HCT116 (cell line): ENCODE data around the gene UMAD1. TPM values are rescaled to one million over a fixed set of nuclear protein-coding genes. Genes with fewer than 3 reads are reported as not detected.

Experiments used
- ATAC-seq: fragments of 200-7000 bp; cut with Tn5 transposase; 2 replicates; pipeline ENCODE4 v1.9.1; 2020; ENCODE audit warnings: mild to moderate bottlenecking, moderate library complexity
- BruUV-seq: library from RNA; stranded (reverse); fragments of 400-500 nt; replicated peaks from 2 replicates; lab custom pipeline; 2021; lab: Mats Ljungman, UMichigan
- CTCF ChIA-PET: fragments of 300-600 bp; sonication (Branson Sonifier 250); formaldehyde crosslinking; loops from one replicate; lab custom pipeline; 2021; ENCODE audit warnings: antibody characterized with exemption; lab: Charles Lee
- POLR2A ChIA-PET: fragments of 300-600, 350-600 bp; sonication (Branson Sonifier 250); formaldehyde crosslinking; loops from one replicate; lab custom pipeline; 2021; ENCODE audit warnings: antibody characterized with exemption; lab: Charles Lee
- RAD21 ChIA-PET, 2 experiments: fragments of 300-600 bp; sonication (Branson Sonifier 250); formaldehyde crosslinking; loops; one replicate each; lab custom pipeline; 2023; ENCODE audit warnings: low total read pairs in 2 of 2; ENCODE audit not compliant: uncharacterized antibody in 2 of 2, unreplicated experiment in 2 of 2, low non-redundant PET in 1 of 2; lab: Charles Lee
- DNase-seq: peaks from one replicate; pipeline ENCODE4 v3.0.0-alpha.2; 2010; ENCODE audit warnings: low read depth, low spot score
- H2AFZ ChIP-seq: fragments of 200-600 bp; shearing (Covaris generic), sonication (generic); 2 replicates; pipeline ENCODE4 v1.6.1; 2017; ENCODE audit warnings: low read depth, mixed run types, mixed read lengths, antibody characterized with exemption, low read length; ENCODE audit not compliant: poor library complexity, severe bottlenecking
- H3K27ac ChIP-seq: 2 replicates; pipeline ENCODE4 v1.5.1; 2012; ENCODE audit warnings: low read depth, low read length
- H3K27me3 ChIP-seq: fragments of 200-600 bp; sonication (generic); 2 replicates; pipeline ENCODE4 v1.6.1; 2016; ENCODE audit warnings: mixed run types, low read length, mixed read lengths; ENCODE audit not compliant: insufficient read depth
- H3K36me3 ChIP-seq, 2 experiments: fragments of 200-500 bp in 1 of 2; fragments of 200-600 bp in 1 of 2; sonication (Bioruptor generic) in 1 of 2; sonication (generic) in 1 of 2; 2 replicates each; pipeline versions ENCODE4 v1.5.1 to v1.6.1; 2014 to 2016; ENCODE audit warnings: low read length in 2 of 2, inconsistent platforms in 1 of 2, mixed read lengths in 1 of 2, mixed run types in 1 of 2; ENCODE audit not compliant: insufficient read depth in 2 of 2, control insufficient read depth in 1 of 2
- H3K4me1 ChIP-seq, 2 experiments: fragments of 200-600 bp in 1 of 2; sonication (generic) in 1 of 2; 2 replicates each; pipeline versions ENCODE4 v1.5.1 to v1.6.1; 2012 to 2017; ENCODE audit warnings: low read length in 2 of 2, inconsistent platforms in 1 of 2, mild to moderate bottlenecking in 1 of 2, mixed read lengths in 1 of 2, mixed run types in 1 of 2, moderate library complexity in 1 of 2; ENCODE audit not compliant: insufficient read depth in 2 of 2, control insufficient read depth in 1 of 2
- H3K4me2 ChIP-seq: fragments of 200-600 bp; sonication (generic); 2 replicates; pipeline ENCODE4 v1.6.1; 2017; ENCODE audit warnings: mixed run types, low read length, mixed read lengths
- H3K4me3 ChIP-seq, 2 experiments: fragments of 200-600 bp in 1 of 2; sonication (generic) in 1 of 2; replicated peaks in 1 of 2; 2 replicates each; pipeline ENCODE4 v1.5.1; 2011 to 2016; ENCODE audit warnings: low read length in 2 of 2, control low read depth in 1 of 2, low read depth in 1 of 2, mild to moderate bottlenecking in 1 of 2, mixed read lengths in 1 of 2, mixed run types in 1 of 2
- H3K79me2 ChIP-seq: fragments of 200-600 bp; sonication (generic); 2 replicates; pipeline ENCODE4 v1.6.1; 2017; ENCODE audit warnings: mild to moderate bottlenecking, mixed run types, low read length, moderate library complexity, mixed read lengths; ENCODE audit not compliant: insufficient read depth
- H3K9ac ChIP-seq: fragments of 200-600 bp; sonication (generic); 2 replicates; pipeline ENCODE4 v1.6.1; 2016; ENCODE audit warnings: low read length, mixed read lengths
- H3K9me2 ChIP-seq: fragments of 200-600 bp; sonication (generic), shearing (Covaris generic); 2 replicates; pipeline ENCODE4 v1.6.1; 2017; ENCODE audit warnings: mixed run types, mild to moderate bottlenecking, moderate library complexity; ENCODE audit not compliant: insufficient read depth
- H3K9me3 ChIP-seq, 2 experiments: fragments of 200-500 bp in 1 of 2; fragments of 200-600 bp in 1 of 2; sonication (Bioruptor generic) in 1 of 2; sonication (generic) in 1 of 2; 2 replicates each; pipeline ENCODE4 v1.6.1; 2014 to 2017; ENCODE audit warnings: low read length in 2 of 2, mixed read lengths in 2 of 2, inconsistent platforms in 1 of 2, low read depth in 1 of 2, mild to moderate bottlenecking in 1 of 2, mixed run types in 1 of 2, moderate library complexity in 1 of 2; ENCODE audit not compliant: control insufficient read depth in 1 of 2, insufficient read depth in 1 of 2
- H4K20me1 ChIP-seq: fragments of 200-600 bp; sonication (generic), shearing (Covaris generic); 2 replicates; pipeline ENCODE4 v1.6.1; 2017; ENCODE audit warnings: mixed run types, mild to moderate bottlenecking, moderate library complexity; ENCODE audit not compliant: insufficient read depth
- EGR1 ChIP-seq: IDR thresholded peaks from 2 replicates; pipeline ENCODE4 v1.6.1; 2012; ENCODE audit warnings: low read depth
- FOSL1 ChIP-seq: IDR thresholded peaks from 2 replicates; pipeline ENCODE4 v1.6.1; 2012; ENCODE audit warnings: low read depth
- JUND ChIP-seq: IDR thresholded peaks from 2 replicates; pipeline ENCODE4 v1.6.1; 2012
- POLR2A ChIP-seq: IDR thresholded peaks from 2 replicates; pipeline ENCODE4 v1.7.0; 2011; ENCODE audit warnings: borderline replicate concordance; ENCODE audit not compliant: insufficient read depth, insufficient read length; ENCODE audit errors: extremely low read depth
- POLR2AphosphoS5 ChIP-seq: IDR thresholded peaks from 2 replicates; pipeline ENCODE4 v1.6.1; 2011; ENCODE audit warnings: mild to moderate bottlenecking, low read depth, low read length, moderate library complexity
- RAD21 ChIP-seq: IDR thresholded peaks from 2 replicates; pipeline ENCODE4 v1.6.1; 2012; ENCODE audit warnings: low read depth, mild to moderate bottlenecking
- SIN3A ChIP-seq: IDR thresholded peaks from 2 replicates; pipeline ENCODE4 v1.6.1; 2012; ENCODE audit warnings: low read depth
- SP1 ChIP-seq: IDR thresholded peaks from 2 replicates; pipeline ENCODE4 v1.6.1; 2012; ENCODE audit warnings: low read depth
- SRF ChIP-seq: IDR thresholded peaks from 2 replicates; pipeline ENCODE4 v1.6.1; 2012; ENCODE audit warnings: low read depth
- YY1 ChIP-seq: IDR thresholded peaks from 2 replicates; pipeline ENCODE4 v1.6.1; 2011; ENCODE audit warnings: low read length, low read depth, moderate library complexity, mild to moderate bottlenecking; ENCODE audit not compliant: insufficient replicate concordance; ENCODE audit errors: extremely low read depth
- ZFX ChIP-seq: fragments of 450-650 bp; IDR thresholded peaks from 2 replicates; pipeline ENCODE4 v1.6.1; 2017
- ZNF274 ChIP-seq: fragments of 200-500 bp; sonication (Bioruptor generic); IDR thresholded peaks from 2 replicates; pipeline ENCODE4 v1.6.1; 2014; ENCODE audit warnings: mild to moderate bottlenecking, low read depth, low read length, inconsistent platforms
- intact Hi-C: fragments of 100-400 bp; cut with micrococcal nuclease; formaldehyde crosslinking; loops from 2 replicates; pipeline ENCODE4 v1.10.0; 2022
- total RNA-seq: library from RNA; stranded (reverse); gene quantifications from one replicate; pipeline ENCODE4 v1.2.1, GENCODE V29; 2021; ENCODE audit not compliant: unreplicated experiment
- TF ChIP-seq, protein P1 (sequence below), 3 experiments: fragments of 200-600 bp in 1 of 3; sonication (generic) in 1 of 3; IDR thresholded peaks in 2 of 3; conservative IDR thresholded peaks in 1 of 3; 2 replicates each; pipeline ENCODE4 v1.5.1; 2012 to 2017; ENCODE audit warnings: low read depth in 2 of 3, low read length in 2 of 3, antibody characterized with exemption in 1 of 3, borderline replicate concordance in 1 of 3, control low read depth in 1 of 3, mild to moderate bottlenecking in 1 of 3, mixed read lengths in 1 of 3, mixed run types in 1 of 3, moderate library complexity in 1 of 3; ENCODE audit not compliant: insufficient read depth in 1 of 3
- TF ChIP-seq, protein P2 (sequence below): IDR thresholded peaks from 2 replicates; pipeline ENCODE4 v1.6.1; 2012
- TF ChIP-seq, protein P3 (sequence below): IDR thresholded peaks from 2 replicates; pipeline ENCODE4 v1.6.1; 2011; ENCODE audit warnings: mild to moderate bottlenecking, low read length, moderate library complexity; ENCODE audit not compliant: insufficient replicate concordance; ENCODE audit errors: extremely low read depth

Gene UMAD1
- total RNA-seq, 1 experiment from 2014 or later, result 12.7 TPM

DNA sequence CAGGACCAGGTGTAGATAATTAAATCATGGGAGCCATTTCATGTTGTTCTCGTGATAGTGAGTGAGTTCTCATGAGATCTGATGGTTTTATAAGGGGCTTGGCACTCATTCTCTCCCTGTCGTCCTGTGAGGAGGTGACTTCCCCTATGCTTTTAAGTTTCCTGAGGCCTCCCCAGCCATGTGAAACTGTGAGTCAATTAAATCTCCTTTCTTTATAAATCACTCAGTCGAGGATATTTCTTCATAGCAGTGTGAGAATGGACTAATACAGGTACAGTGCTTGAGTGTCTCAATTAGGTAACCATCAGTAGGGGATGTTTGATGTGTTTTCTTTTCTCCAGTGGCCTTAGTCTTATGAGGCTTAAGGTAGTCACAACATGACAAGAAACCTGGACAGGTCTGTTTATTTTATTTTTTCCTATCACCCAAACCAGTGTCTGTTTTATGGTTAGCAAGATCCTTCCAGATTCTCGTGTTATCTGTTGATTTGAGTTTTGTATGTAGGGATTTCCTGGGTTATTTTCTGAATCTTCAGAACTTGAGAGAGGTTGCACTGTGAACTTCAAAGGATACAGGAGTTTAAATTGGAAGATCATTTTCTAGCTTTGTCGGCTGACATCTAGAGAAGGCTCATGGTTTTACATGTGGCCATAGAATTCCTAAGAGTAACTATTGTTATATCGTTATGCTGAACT is 32.1 kb downstream of the UMAD1 start:
- H3K9me2 ChIP-seq, result no peaks in the 10 kb centered on the region
- DNase-seq, result no peak
- intact Hi-C loops, result no loop called here
- no peaks in the 10 kb centered on the region for H3K4me1 ChIP-seq
- H4K20me1 ChIP-seq, result no peaks in the 10 kb centered on the region
- RAD21 ChIA-PET, result no interaction called here
- no peak for ATAC-seq
- H2AFZ ChIP-seq, result no peak overlapping the region
- H3K4me3 ChIP-seq, result no peak overlapping the region
- no peak overlapping the region for H3K4me2 ChIP-seq
- H3K79me2 ChIP-seq, result 0 out of 2 replicates have a peak, but pooled peaks cover 5% of the 10 kb centered on the region
- no peaks in the 10 kb centered on the region; a peak in 1 of 4 replicates for H3K36me3 ChIP-seq
- H3K9me3 ChIP-seq, result no peaks in the 10 kb centered on the region
- no peak overlapping the region for H3K27ac ChIP-seq
- CTCF ChIA-PET, result no interaction called here
- TF ChIP-seq POLR2A (no peak), RAD21 (no peak), SRF (no peak), YY1 (no peak), ZFX (no peak), ZNF274 (no peak), EGR1 (no peak), SIN3A (no peak), SP1 (no peak), POLR2AphosphoS5 (no peak), FOSL1 (no peak), JUND (no peak)
- TF ChIP-seq, protein P1, sequence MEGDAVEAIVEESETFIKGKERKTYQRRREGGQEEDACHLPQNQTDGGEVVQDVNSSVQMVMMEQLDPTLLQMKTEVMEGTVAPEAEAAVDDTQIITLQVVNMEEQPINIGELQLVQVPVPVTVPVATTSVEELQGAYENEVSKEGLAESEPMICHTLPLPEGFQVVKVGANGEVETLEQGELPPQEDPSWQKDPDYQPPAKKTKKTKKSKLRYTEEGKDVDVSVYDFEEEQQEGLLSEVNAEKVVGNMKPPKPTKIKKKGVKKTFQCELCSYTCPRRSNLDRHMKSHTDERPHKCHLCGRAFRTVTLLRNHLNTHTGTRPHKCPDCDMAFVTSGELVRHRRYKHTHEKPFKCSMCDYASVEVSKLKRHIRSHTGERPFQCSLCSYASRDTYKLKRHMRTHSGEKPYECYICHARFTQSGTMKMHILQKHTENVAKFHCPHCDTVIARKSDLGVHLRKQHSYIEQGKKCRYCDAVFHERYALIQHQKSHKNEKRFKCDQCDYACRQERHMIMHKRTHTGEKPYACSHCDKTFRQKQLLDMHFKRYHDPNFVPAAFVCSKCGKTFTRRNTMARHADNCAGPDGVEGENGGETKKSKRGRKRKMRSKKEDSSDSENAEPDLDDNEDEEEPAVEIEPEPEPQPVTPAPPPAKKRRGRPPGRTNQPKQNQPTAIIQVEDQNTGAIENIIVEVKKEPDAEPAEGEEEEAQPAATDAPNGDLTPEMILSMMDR (IDR thresholded peaks at IDR 0.05 in 2 of 3, conservative IDR thresholded peaks at IDR 0.05 in 1 of 3; ENCODE audit: borderline replicate concordance in 1 of 3, insufficient read depth in 1 of 3, low read depth in 2 of 3, low read length in 2 of 3), result no peak
- TF ChIP-seq, protein P2, sequence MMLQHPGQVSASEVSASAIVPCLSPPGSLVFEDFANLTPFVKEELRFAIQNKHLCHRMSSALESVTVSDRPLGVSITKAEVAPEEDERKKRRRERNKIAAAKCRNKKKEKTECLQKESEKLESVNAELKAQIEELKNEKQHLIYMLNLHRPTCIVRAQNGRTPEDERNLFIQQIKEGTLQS, result no peak
- TF ChIP-seq, protein P3, sequence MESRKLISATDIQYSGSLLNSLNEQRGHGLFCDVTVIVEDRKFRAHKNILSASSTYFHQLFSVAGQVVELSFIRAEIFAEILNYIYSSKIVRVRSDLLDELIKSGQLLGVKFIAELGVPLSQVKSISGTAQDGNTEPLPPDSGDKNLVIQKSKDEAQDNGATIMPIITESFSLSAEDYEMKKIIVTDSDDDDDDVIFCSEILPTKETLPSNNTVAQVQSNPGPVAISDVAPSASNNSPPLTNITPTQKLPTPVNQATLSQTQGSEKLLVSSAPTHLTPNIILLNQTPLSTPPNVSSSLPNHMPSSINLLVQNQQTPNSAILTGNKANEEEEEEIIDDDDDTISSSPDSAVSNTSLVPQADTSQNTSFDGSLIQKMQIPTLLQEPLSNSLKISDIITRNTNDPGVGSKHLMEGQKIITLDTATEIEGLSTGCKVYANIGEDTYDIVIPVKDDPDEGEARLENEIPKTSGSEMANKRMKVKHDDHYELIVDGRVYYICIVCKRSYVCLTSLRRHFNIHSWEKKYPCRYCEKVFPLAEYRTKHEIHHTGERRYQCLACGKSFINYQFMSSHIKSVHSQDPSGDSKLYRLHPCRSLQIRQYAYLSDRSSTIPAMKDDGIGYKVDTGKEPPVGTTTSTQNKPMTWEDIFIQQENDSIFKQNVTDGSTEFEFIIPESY, result no peak
- no peak overlapping the region for H3K9ac ChIP-seq
- POLR2A ChIA-PET, result no interaction called here
- no peaks in the 10 kb centered on the region for H3K27me3 ChIP-seq
- BruUV-seq, result no TSS peak
